ENCODE data around the gene HPGD.

GRCh38 chr4:174540175-174540574 is 17.9 kb upstream of the HPGD start:
- no peak for TF ChIP-seq CTCF (IDR thresholded peaks at IDR 0.05)
- no peak for TF ChIP-seq POLR2A (IDR thresholded peaks at IDR 0.05; ENCODE audit: low read depth)
- no peak for TF ChIP-seq EP300 (IDR thresholded peaks at IDR 0.05)
